Neural cell (in vitro differentiated cells): ENCODE results near the gene NUBPL.
"Not testable (repeated sequence)": the region's sequence is repeated elsewhere in the genome, so short reads cannot be mapped to it uniquely, and the experiment has no call there.

Source experiments
- EP300 ChIP-seq: fragments of 450-650 bp; conservative IDR thresholded peaks from 2 replicates; pipeline ENCODE4 v1.6.1; 2014; ENCODE audit warnings: antibody characterized with exemption, mild to moderate bottlenecking, moderate library complexity; ENCODE audit not compliant: poor library complexity, severe bottlenecking
- TF ChIP-seq, protein P1 (sequence below): fragments of 450-650 bp; IDR thresholded peaks from 2 replicates; pipeline ENCODE4 v1.5.1; 2014; ENCODE audit warnings: antibody characterized with exemption, mild to moderate bottlenecking, moderate library complexity; ENCODE audit not compliant: poor library complexity, severe bottlenecking

DNA sequence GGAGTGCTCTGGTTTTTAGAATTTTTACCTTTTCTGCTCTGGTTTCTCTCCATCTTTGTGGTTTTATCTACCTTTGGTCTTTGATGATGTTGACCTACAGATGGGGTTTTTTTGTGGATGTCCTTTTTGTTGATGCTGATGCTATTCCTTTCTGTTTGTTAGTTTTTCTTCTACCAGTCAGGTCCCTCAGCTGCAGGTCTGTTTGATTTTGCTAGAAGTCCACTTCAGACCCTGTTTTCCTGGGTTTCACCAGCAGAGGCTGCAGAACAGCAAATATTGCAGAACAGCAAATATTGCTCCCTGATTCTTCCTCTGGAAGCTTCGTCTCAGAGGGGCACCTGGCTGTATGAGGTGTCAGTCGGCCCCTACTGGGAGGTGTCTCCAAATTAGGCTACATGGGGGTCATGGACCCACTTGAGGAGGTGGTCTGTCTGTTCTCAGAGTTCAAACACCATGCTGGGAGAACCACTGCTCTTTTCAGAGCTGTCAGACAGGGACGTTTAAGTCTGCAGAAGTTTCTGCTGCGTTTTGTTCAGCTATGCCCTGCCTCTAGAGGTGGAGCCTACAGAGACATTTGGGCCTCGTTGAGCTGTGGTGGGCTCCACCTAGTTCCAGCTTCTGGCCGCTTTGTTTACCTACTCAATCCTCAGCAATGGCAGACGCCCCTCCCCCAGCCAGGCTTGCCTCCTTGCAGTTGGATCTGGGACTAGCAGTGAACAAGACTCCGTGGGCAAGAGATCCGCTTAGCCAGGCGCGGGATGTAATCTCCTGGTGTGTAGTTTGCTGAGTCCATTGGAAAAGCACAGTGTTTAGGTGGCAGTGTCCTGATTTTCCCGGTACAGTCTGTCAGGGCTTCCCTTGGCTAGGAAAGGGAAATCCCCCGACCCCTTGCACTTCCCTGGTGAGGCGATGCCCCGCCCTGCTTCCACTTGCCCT lies 250.8 kb downstream of the NUBPL start:
- not testable (repeated sequence) for TF ChIP-seq EP300
- TF ChIP-seq, protein P1, sequence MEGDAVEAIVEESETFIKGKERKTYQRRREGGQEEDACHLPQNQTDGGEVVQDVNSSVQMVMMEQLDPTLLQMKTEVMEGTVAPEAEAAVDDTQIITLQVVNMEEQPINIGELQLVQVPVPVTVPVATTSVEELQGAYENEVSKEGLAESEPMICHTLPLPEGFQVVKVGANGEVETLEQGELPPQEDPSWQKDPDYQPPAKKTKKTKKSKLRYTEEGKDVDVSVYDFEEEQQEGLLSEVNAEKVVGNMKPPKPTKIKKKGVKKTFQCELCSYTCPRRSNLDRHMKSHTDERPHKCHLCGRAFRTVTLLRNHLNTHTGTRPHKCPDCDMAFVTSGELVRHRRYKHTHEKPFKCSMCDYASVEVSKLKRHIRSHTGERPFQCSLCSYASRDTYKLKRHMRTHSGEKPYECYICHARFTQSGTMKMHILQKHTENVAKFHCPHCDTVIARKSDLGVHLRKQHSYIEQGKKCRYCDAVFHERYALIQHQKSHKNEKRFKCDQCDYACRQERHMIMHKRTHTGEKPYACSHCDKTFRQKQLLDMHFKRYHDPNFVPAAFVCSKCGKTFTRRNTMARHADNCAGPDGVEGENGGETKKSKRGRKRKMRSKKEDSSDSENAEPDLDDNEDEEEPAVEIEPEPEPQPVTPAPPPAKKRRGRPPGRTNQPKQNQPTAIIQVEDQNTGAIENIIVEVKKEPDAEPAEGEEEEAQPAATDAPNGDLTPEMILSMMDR = not testable (repeated sequence)
